ENCODE data around the gene LRRN4CL.

DNA sequence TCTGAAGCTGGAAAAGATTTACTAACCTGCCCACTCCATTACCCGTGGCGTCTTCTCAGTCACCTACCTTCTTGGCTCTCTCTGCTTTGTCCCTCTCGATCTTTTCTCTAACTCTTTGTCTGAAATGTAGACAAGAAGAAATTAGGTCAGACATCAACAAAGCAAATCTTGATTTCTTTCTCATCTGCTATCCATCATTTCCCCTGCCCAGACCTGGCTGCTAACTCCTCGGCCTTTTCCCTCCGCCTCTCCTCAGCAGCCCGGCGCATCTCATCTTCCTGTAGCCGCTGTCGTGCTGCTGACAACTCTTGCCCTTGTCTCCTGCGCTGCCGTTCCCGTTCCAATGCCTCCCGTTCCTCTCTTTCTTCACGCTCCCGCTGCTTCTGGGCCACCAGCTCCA lies 11.6 kb downstream of the LRRN4CL start:
- TF ChIP-seq, protein P1, sequence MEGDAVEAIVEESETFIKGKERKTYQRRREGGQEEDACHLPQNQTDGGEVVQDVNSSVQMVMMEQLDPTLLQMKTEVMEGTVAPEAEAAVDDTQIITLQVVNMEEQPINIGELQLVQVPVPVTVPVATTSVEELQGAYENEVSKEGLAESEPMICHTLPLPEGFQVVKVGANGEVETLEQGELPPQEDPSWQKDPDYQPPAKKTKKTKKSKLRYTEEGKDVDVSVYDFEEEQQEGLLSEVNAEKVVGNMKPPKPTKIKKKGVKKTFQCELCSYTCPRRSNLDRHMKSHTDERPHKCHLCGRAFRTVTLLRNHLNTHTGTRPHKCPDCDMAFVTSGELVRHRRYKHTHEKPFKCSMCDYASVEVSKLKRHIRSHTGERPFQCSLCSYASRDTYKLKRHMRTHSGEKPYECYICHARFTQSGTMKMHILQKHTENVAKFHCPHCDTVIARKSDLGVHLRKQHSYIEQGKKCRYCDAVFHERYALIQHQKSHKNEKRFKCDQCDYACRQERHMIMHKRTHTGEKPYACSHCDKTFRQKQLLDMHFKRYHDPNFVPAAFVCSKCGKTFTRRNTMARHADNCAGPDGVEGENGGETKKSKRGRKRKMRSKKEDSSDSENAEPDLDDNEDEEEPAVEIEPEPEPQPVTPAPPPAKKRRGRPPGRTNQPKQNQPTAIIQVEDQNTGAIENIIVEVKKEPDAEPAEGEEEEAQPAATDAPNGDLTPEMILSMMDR (IDR thresholded peaks at IDR 0.05), result no peak
- TF ChIP-seq POLR2A (IDR thresholded peaks at IDR 0.05; ENCODE audit: low read depth), result no peak
